HepG2 (cell line): ENCODE measurements around the gene UBAP2.

Experiments used
- HNRNPL ChIP-seq: fragments of 200-400 bp; formaldehyde crosslinking; IDR thresholded peaks from 2 replicates; pipeline ENCODE4 v1.6.1; 2017; ENCODE audit warnings: mild to moderate bottlenecking, low read depth, low read length
- POLR2A ChIP-seq, 2 experiments: IDR thresholded peaks; 2 replicates each; pipeline ENCODE4 v1.6.1; 2011; ENCODE audit warnings: low read depth in 2 of 2, low read length in 2 of 2, mild to moderate bottlenecking in 1 of 2, moderate library complexity in 1 of 2; ENCODE audit not compliant: insufficient read depth in 1 of 2
- UBTF ChIP-seq: sonication (generic); formaldehyde crosslinking; IDR thresholded peaks from 2 replicates; pipeline ENCODE4 v1.4.0; 2020; ENCODE audit warnings: mild to moderate bottlenecking, missing genetic modification reagents

DNA sequence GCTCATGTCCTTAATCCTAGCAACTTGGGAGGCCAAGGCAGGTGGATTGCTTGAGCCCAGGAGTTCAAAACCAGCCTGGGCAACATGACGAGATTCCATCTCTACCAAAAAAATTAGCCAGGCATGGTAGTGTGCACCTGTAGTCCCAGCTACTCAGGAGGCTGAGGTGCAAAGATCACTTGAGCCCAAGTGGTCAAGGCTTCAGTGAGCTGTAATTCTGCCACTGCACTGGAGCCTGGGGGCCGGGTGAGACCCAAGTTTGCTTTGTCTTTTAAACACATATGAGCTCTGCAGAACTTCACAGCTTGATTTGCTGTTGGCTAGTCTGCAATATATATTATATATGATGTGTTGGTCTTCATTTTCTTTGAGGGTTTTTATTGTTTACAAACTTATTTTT, 141.9 kb downstream of the UBAP2 start:
- TF ChIP-seq UBTF (CRISPR knock-in tag) (no peak), HNRNPL (no peak), POLR2A (IDR thresholded peaks at IDR 0.05; ENCODE audit: insufficient read depth in 1 of 2, low read depth in 2 of 2, low read length in 2 of 2) (no peak)
